DMS153 treated with DMSO at 0.1 percent for 48 hours (cell line): Measurements from ENCODE around the gene INPP4A.

Experiments used
- DNase-seq: peaks from one replicate; lab custom pipeline; 2025; ENCODE audit not compliant: unreplicated experiment; lab: John Stamatoyannopoulos, UW

Gene INPP4A

GRCh38 chr2:98608962-98609604, 164.4 kb downstream of the INPP4A start:
- no peak for DNase-seq

- DNase-seq, result no peak
Observed at GRCh38 chr2:98614024-98614739, 169.5 kb downstream of the INPP4A start.

- DNase-seq, result no peak
Observed at GRCh38 chr2:98615481-98615880, 170.8 kb downstream of the INPP4A start.

DNA sequence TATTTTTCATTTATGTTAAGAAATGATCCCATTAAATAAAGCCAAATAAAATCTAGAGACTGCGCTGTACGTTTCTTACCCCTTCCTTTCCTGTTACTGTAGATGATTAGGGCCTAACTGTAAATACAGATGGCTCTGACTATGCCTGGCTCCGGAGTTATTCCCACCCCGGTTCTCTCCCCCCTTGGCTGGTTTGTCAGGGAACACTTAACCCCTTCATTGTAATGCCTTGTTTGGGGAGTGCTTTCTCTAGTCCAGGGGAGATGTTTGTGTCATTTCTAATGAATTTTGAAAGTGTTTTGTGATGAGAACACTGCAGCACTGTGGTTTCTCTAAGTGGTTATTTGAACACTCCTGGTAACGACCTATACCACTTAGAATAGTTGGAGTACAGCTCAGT, 172.5 kb downstream of the INPP4A start:
- no peak for DNase-seq

- DNase-seq, result no peak
Observed at GRCh38 chr2:98623657-98624056, 179.0 kb downstream of the INPP4A start.

DNA sequence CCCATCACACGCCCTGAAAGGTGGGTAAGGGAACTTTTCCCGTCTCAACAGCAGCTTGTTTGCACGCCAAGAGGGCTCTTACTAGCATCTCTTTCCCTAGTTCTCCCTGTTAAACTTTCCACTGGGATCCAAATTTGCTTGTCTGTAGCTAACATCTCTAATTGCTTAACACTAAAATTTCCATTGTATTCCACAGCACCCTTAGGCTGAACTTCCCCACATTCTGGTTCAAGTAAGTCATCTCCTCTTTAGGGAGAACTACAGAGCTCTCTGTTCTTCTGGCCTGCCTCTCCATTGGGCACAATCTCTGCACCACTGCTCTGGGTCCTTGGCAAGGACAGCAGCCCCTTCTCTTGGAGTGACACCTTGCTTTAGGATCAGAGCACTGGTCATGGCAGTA, 187.7 kb downstream of the INPP4A start:
- DNase-seq, result no peak

DNA sequence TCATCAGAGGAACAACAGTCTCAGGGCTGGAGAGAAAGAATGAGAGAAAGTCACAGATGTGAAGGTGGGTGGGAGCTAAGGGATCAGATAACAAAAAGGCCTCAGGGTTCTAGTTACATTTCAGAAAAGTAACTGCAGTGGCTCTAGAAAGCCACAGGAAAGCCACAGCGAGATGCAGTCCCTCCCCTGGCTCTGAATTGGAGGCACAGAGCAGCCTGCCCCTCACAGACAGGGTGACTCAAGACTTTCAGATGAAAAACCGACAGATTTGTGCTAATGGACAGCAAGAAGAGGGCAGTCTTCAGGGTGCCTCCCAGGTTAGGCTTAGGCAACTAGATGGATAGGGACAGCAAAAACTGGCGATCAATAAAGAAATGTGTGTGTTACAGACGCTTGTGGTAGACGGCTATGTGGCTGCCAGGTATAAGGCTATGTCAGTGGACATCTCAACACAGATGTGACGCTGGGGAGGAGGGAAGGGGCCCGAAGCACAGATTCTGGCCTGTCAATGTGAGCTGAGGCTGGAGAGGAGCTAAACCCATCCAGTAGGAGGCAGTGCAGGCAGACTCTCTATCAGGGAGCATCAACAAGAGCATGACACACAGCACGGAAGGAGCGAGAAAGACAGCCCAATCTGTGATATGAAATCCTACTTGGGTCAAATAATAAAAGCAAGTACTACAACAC, 189.9 kb downstream of the INPP4A start:
- DNase-seq, result no peak

- no peak for DNase-seq
Observed at GRCh38 chr2:98637401-98638147, 192.9 kb downstream of the INPP4A start.

GRCh38 chr2:98643496-98644100, 198.9 kb downstream of the INPP4A start:
- DNase-seq, result no peak
